HepG2 (cell line): Measurements from ENCODE around the gene TMEM63C. TPM values are rescaled to one million over a fixed set of nuclear protein-coding genes. Genes with fewer than 3 reads are reported as not detected.
"Not testable (repeated sequence)": the region's sequence is repeated elsewhere in the genome, so short reads cannot be mapped to it uniquely, and the experiment has no call there.

Source experiments
- ATAC-seq: fragments of 200-7000 bp; cut with Tn5 transposase; 3 replicates; pipeline ENCODE4 v1.9.1; 2020; ENCODE audit warnings: mild to moderate bottlenecking, moderate library complexity
- BruUV-seq: library from RNA; stranded (reverse); fragments of 400-500 nt; replicated peaks from 2 replicates; lab custom pipeline; 2021; lab: Mats Ljungman, UMichigan
- CTCF ChIA-PET: fragments of 300-600 bp; formaldehyde crosslinking; extraction: SDS; loops from one replicate; lab custom pipeline; 2021; ENCODE audit warnings: low total read pairs, inconsistent platforms, low intra/inter-chr PET ratio; lab: Yijun Ruan, JAX
- POLR2A ChIA-PET: fragments of 350-600 bp; sonication (Branson Sonifier 250); formaldehyde crosslinking; loops from one replicate; lab custom pipeline; 2020; ENCODE audit warnings: antibody characterized with exemption, inconsistent platforms; lab: Yijun Ruan, JAX
- DNase-seq: peaks from one replicate; pipeline ENCODE4 v3.0.0-alpha.2; 2015; ENCODE audit warnings: low spot score
- FAIRE-seq: peaks from 3 replicates; lab custom pipeline; 2011; peaks lifted over from hg19 to GRCh38; lab: Jason Lieb, UNC
- H2AFZ ChIP-seq: one replicate; pipeline ENCODE4 v1.6.1; 2011; ENCODE audit warnings: low read length, inconsistent platforms
- H3K27ac ChIP-seq: fragments of 300-600 bp; 3 replicates; pipeline ENCODE4 v1.8.0; 2011; ENCODE audit warnings: mixed run types, mild to moderate bottlenecking, mixed read lengths, low read length, inconsistent platforms; ENCODE audit not compliant: insufficient read depth; ENCODE audit errors: extremely low read length
- H3K27me3 ChIP-seq, 2 experiments: fragments of 200-600 bp in 1 of 2; 2 replicates in 1 of 2; 3 replicates in 1 of 2; pipeline versions ENCODE4 v1.6.0 to v1.8.0; 2011; ENCODE audit warnings: low read length in 2 of 2, mild to moderate bottlenecking in 2 of 2, moderate library complexity in 2 of 2, inconsistent platforms in 1 of 2; ENCODE audit not compliant: insufficient read depth in 2 of 2, control insufficient read depth in 1 of 2
- H3K36me3 ChIP-seq, 2 experiments: fragments of 200-600 bp in 1 of 2; replicated peaks in 1 of 2; 2 replicates in 1 of 2; 3 replicates in 1 of 2; pipeline versions ENCODE4 v1.5.1 to v1.8.0; 2011; ENCODE audit warnings: low read length in 2 of 2, inconsistent platforms in 1 of 2; ENCODE audit not compliant: insufficient read depth in 2 of 2, control insufficient read depth in 1 of 2
- H3K4me1 ChIP-seq: 2 replicates; pipeline ENCODE4 v1.5.1; 2012; ENCODE audit warnings: low read length, inconsistent platforms; ENCODE audit not compliant: insufficient read depth
- H3K4me2 ChIP-seq: 2 replicates; pipeline ENCODE4 v1.6.0; 2011; ENCODE audit warnings: low read depth, low read length, inconsistent platforms
- H3K4me3 ChIP-seq, 3 experiments: fragments of 200-600 bp in 1 of 3; sonication (generic), shearing (Covaris generic) in 1 of 3; replicated peaks in 1 of 3; 2 replicates each; pipeline ENCODE4 v1.5.1; 2011 to 2016; ENCODE audit warnings: low read length in 3 of 3, inconsistent platforms in 2 of 3, low read depth in 2 of 3, mild to moderate bottlenecking in 2 of 3, control low read depth in 1 of 3, mixed read lengths in 1 of 3; ENCODE audit not compliant: insufficient read depth in 1 of 3
- H3K79me2 ChIP-seq: one replicate; pipeline ENCODE4 v1.6.1; 2011; ENCODE audit warnings: low read length, inconsistent platforms; ENCODE audit not compliant: insufficient read depth
- H3K9ac ChIP-seq: 2 replicates; pipeline ENCODE4 v1.6.0; 2011; ENCODE audit warnings: mild to moderate bottlenecking, low read depth, low read length, inconsistent platforms; ENCODE audit not compliant: insufficient read depth
- H3K9me3 ChIP-seq: 2 replicates; pipeline ENCODE4 v1.5.1; 2012; ENCODE audit warnings: mild to moderate bottlenecking, low read length
- H4K20me1 ChIP-seq: 2 replicates; pipeline ENCODE4 v1.6.0; 2011; ENCODE audit warnings: inconsistent platforms, mild to moderate bottlenecking, low read length, moderate library complexity; ENCODE audit not compliant: insufficient read depth
- ATF7-NPFF ChIP-seq: sonication (generic); formaldehyde crosslinking; IDR thresholded peaks from 2 replicates; pipeline ENCODE4 v1.8.1; 2023; ENCODE audit warnings: mild to moderate bottlenecking, low read depth, missing genetic modification reagents, moderate library complexity
- GTF3A ChIP-seq: sonication (generic); formaldehyde crosslinking; conservative IDR thresholded peaks from 2 replicates; pipeline ENCODE4 v1.4.0; 2020; ENCODE audit warnings: mild to moderate bottlenecking, missing genetic modification reagents
- MIXL1 ChIP-seq: IDR thresholded peaks from 2 replicates; pipeline ENCODE4 v1.6.1; 2016
- MZF1 ChIP-seq: sonication (generic); formaldehyde crosslinking; IDR thresholded peaks from 2 replicates; pipeline ENCODE4 v1.8.1; 2023; ENCODE audit warnings: mild to moderate bottlenecking, missing genetic modification reagents, borderline replicate concordance
- PAX8 ChIP-seq: sonication (generic); formaldehyde crosslinking; IDR thresholded peaks from 2 replicates; pipeline ENCODE4 v1.8.0; 2022; ENCODE audit warnings: mild to moderate bottlenecking, missing genetic modification reagents, borderline replicate concordance
- ZBTB38 ChIP-seq: sonication (generic); formaldehyde crosslinking; IDR thresholded peaks from 2 replicates; pipeline ENCODE4 v1.5.1; 2020; ENCODE audit warnings: mild to moderate bottlenecking, missing genetic modification reagents
- ZC3H4 ChIP-seq: sonication (generic); formaldehyde crosslinking; IDR thresholded peaks from 2 replicates; pipeline ENCODE4 v1.4.0; 2020; ENCODE audit warnings: missing genetic modification reagents, borderline replicate concordance
- ZEB1 ChIP-seq: IDR thresholded peaks from 2 replicates; pipeline ENCODE4 v1.6.1; 2012; ENCODE audit warnings: mild to moderate bottlenecking, low read depth, inconsistent platforms; ENCODE audit not compliant: insufficient replicate concordance
- ZNF382 ChIP-seq: sonication (generic); formaldehyde crosslinking; IDR thresholded peaks from 2 replicates; pipeline ENCODE4 v1.5.0; 2020; ENCODE audit warnings: missing genetic modification reagents, mild to moderate bottlenecking, borderline replicate concordance
- ZNF615 ChIP-seq: sonication (generic); formaldehyde crosslinking; IDR thresholded peaks from 2 replicates; pipeline ENCODE4 v1.5.0; 2020; ENCODE audit warnings: mild to moderate bottlenecking, missing genetic modification reagents, borderline replicate concordance
- ZSCAN30 ChIP-seq: sonication (generic); formaldehyde crosslinking; IDR thresholded peaks from 2 replicates; pipeline ENCODE4 v1.5.0; 2020; ENCODE audit warnings: mild to moderate bottlenecking, missing genetic modification reagents
- WGBS: methylation state at CpG from one replicate; pipeline ENCODE4 v1.1.6; 2017; ENCODE audit warnings: low lambda C conversion rate; 5-methylcytosine and 5-hydroxymethylcytosine counted together
- in situ Hi-C: cut with HindIII; loops from 2 replicates; pipeline ENCODE4 v1.10.0; 2017; ENCODE audit warnings: low pct_unique_long_range_greater_than_20kb; ENCODE audit not compliant: extremely low pct_ligation_motif_present
- intact Hi-C: fragments of 100-400 bp; cut with micrococcal nuclease; formaldehyde crosslinking; loops from one replicate; pipeline ENCODE4 v1.10.0; 2022; ENCODE audit not compliant: unreplicated experiment
- polyA plus RNA-seq, 8 experiments: library from polyadenylated mRNA; depleted of rRNA in 3 of 8; stranded (reverse) in 7 of 8; unstranded in 1 of 8; fragments of >200 nt; fragmentation: Illumina TruSeq in 4 of 8; extraction: Trizol in 4 of 8; gene quantifications; 2 replicates each; pipeline versions ENCODE4 v1.2.1 to v1.2.3, GENCODE V29; 2011 to 2016; ENCODE audit warnings: low read depth in 4 of 8, missing spikeins in 1 of 8, mixed read lengths in 1 of 8; ENCODE audit not compliant: insufficient read depth in 1 of 8
- total RNA-seq, 5 experiments: library from RNA; depleted of rRNA; stranded (reverse); fragments of >200 nt; fragmentation: Illumina TruSeq; extraction: Trizol; gene quantifications; 2 replicates each; pipeline ENCODE4 v1.2.3, GENCODE V29; 2016; ENCODE audit warnings: low read depth in 1 of 5
- TF ChIP-seq, protein P1 (sequence below): sonication (generic); formaldehyde crosslinking; IDR thresholded peaks from 2 replicates; pipeline ENCODE4 v1.4.0; 2020; ENCODE audit warnings: missing genetic modification reagents
- TF ChIP-seq, protein P2 (sequence below): sonication (generic); formaldehyde crosslinking; IDR thresholded peaks from 2 replicates; pipeline ENCODE4 v1.5.1; 2020; ENCODE audit warnings: mild to moderate bottlenecking, missing genetic modification reagents, moderate library complexity
- TF ChIP-seq, protein P3 (sequence below): IDR thresholded peaks from 2 replicates; pipeline ENCODE4 v1.6.1; 2016

TMEM63C gene
- total and polyA plus RNA-seq, 2 of the 13 experiments (the other 11 are each of a cell fraction or from before 2014, with no cell fraction given): 0.17 to 0.27 TPM

DNA sequence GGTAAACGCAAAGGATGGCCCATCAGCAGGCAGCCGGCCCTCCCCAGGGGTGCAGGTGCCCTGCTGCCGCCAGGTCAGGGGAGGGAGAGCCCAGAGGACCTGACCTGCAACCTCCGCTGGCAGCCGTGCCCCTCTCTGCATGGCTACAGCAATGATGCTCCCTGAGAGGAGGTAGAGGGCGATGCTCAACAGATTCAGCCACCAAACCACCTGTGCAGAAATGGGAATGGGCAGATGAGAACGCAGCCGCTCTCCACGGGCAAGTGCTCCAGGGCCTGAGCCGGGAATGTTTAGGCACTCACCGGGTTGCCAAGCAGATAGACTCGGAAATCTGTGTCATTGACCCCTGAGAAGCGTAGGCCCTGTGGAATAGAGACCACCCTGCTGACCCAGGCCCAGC is 98.1 kb downstream of the TMEM63C start (continued):
- TF ChIP-seq, protein P1, sequence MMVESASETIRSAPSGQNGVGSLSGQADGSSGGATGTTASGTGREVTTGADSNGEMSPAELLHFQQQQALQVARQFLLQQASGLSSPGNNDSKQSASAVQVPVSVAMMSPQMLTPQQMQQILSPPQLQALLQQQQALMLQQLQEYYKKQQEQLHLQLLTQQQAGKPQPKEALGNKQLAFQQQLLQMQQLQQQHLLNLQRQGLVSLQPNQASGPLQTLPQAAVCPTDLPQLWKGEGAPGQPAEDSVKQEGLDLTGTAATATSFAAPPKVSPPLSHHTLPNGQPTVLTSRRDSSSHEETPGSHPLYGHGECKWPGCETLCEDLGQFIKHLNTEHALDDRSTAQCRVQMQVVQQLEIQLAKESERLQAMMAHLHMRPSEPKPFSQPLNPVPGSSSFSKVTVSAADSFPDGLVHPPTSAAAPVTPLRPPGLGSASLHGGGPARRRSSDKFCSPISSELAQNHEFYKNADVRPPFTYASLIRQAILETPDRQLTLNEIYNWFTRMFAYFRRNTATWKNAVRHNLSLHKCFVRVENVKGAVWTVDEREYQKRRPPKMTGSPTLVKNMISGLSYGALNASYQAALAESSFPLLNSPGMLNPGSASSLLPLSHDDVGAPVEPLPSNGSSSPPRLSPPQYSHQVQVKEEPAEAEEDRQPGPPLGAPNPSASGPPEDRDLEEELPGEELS: no peak

DNA sequence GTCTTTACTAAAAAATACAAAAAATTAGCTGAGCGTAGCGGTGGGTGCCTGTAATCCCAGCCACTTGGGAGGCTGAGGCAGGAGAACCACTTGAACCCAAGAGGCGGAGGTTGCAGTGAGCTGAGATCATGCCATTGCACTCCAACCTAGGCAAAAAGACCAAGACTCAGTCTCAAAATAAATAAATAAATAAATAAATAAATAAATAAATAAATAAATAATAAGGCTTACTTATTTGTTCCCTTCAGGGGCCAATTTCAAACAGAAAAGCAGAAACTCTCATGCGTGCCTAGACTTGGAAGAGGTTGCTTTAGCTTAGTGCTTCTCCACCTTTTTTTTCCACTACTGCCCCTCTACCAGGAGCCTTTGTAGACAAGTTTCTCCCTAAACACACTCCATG is 99.3 kb downstream of the TMEM63C start:
- POLR2A ChIA-PET, H3K4me3 ChIP-seq, CTCF ChIA-PET, ATAC-seq, H3K27me3 ChIP-seq, H3K4me1 ChIP-seq, H4K20me1 ChIP-seq, DNase-seq, H3K27ac ChIP-seq, H3K4me2 ChIP-seq, BruUV-seq, H3K9ac ChIP-seq, H2AFZ ChIP-seq, H3K9me3 ChIP-seq, intact Hi-C loops, in situ Hi-C loops, H3K79me2 ChIP-seq, FAIRE-seq: not testable (repeated sequence)
- 99% methylated on average over 4 of the region's 4 CpGs for WGBS
- peaks cover 15 to 49% of the 10 kb centered on the region in 2 experiments; a peak in 3 of 5 replicates for H3K36me3 ChIP-seq

GRCh38 chr14:77281852-77282410 is 100.3 kb downstream of the TMEM63C start:
- no peak for ATAC-seq
- no peak for FAIRE-seq
- TF ChIP-seq ATF7-NPFF: no peak
- TF ChIP-seq ZNF615 (CRISPR knock-in tag): no peak
- TF ChIP-seq, protein P2, sequence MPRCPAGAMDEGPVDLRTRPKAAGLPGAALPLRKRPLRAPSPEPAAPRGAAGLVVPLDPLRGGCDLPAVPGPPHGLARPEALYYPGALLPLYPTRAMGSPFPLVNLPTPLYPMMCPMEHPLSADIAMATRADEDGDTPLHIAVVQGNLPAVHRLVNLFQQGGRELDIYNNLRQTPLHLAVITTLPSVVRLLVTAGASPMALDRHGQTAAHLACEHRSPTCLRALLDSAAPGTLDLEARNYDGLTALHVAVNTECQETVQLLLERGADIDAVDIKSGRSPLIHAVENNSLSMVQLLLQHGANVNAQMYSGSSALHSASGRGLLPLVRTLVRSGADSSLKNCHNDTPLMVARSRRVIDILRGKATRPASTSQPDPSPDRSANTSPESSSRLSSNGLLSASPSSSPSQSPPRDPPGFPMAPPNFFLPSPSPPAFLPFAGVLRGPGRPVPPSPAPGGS (CRISPR knock-in tag): no peak
- TF ChIP-seq ZBTB38 (CRISPR knock-in tag): no peak
- no peak for TF ChIP-seq ZC3H4 (CRISPR knock-in tag)
- no peak for TF ChIP-seq GTF3A
- no peak for TF ChIP-seq ZSCAN30 (CRISPR knock-in tag)
- TF ChIP-seq ZEB1: no peak
- TF ChIP-seq MZF1: no peak
- TF ChIP-seq PAX8 (CRISPR knock-in tag): no peak
- TF ChIP-seq ZNF382 (CRISPR knock-in tag): no peak
- no peak for TF ChIP-seq MIXL1
- TF ChIP-seq, protein P3, sequence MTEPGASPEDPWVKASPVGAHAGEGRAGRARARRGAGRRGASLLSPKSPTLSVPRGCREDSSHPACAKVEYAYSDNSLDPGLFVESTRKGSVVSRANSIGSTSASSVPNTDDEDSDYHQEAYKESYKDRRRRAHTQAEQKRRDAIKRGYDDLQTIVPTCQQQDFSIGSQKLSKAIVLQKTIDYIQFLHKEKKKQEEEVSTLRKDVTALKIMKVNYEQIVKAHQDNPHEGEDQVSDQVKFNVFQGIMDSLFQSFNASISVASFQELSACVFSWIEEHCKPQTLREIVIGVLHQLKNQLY (CRISPR knock-in tag): no peak

More at GRCh38 chr14:77281852-77282410, 100.3 kb downstream of the TMEM63C start:
- Histone ChIP-seq H3K9ac (no peak overlapping the region), H4K20me1 (no peaks in the 10 kb centered on the region), H3K27me3 (no peaks in the 10 kb centered on the region), H3K4me3 (no peak overlapping the region), H3K4me2 (no peak overlapping the region), H3K9me3 (no peaks in the 10 kb centered on the region), H3K36me3 (peaks cover 18 to 58% of the 10 kb centered on the region in 2 experiments; a peak in 4 of 5 replicates), H3K27ac (no peak overlapping the region), H3K4me1 (no peaks in the 10 kb centered on the region), H3K79me2 (no peaks in the 10 kb centered on the region), H2AFZ (no peak overlapping the region)
- no TSS peak for BruUV-seq
- ChIA-PET CTCF (no interaction called here), POLR2A (no interaction called here)
- in situ Hi-C loops: no loop called here
- intact Hi-C loops: no loop called here
- no peak for DNase-seq
- WGBS: 96% methylated on average over 4 of the region's 6 CpGs
